ENCODE measurements around the gene DUSP7.

GRCh38 chr3:52072020-52072419 lies 15.6 kb upstream of the DUSP7 start:
- TF ChIP-seq EZH2 (IDR thresholded peaks at IDR 0.05) (no peak), CTCF (IDR thresholded peaks at IDR 0.05) (no peak), EZH2phosphoT487 (IDR thresholded peaks at IDR 0.05) (no peak)
